CD14-positive monocyte (primary cell): ENCODE data around the gene USP43. TPM values are rescaled to one million over a fixed set of nuclear protein-coding genes. Genes with fewer than 3 reads are reported as not detected.

Experiments used
- DNase-seq, 3 donors: peaks; one replicate each; pipeline ENCODE4 v3.0.0-alpha.2; 2011 to 2022
- H2AFZ ChIP-seq: 2 replicates; pipeline ENCODE4 v1.6.0; 2012; ENCODE audit warnings: mild to moderate bottlenecking, low read depth, low read length, inconsistent platforms; ENCODE audit not compliant: insufficient read depth, poor library complexity, severe bottlenecking
- H3K27ac ChIP-seq, 2 donors: 1 replicate in 1 of 2; 2 replicates in 1 of 2; pipeline ENCODE4 v1.5.1; 2012 to 2013; ENCODE audit warnings: low read length in 2 of 2, control low read depth in 1 of 2, inconsistent platforms in 1 of 2, low read depth in 1 of 2, mild to moderate bottlenecking in 1 of 2
- H3K27me3 ChIP-seq, 2 donors: one replicate each; pipeline versions ENCODE4 v1.6.0 to v1.6.1; 2011 to 2013; ENCODE audit warnings: low read length in 2 of 2; ENCODE audit not compliant: control insufficient read depth in 2 of 2, insufficient read depth in 2 of 2
- H3K36me3 ChIP-seq, 2 donors: replicated peaks in 1 of 2; 1 replicate in 1 of 2; 2 replicates in 1 of 2; pipeline versions ENCODE4 v1.5.1 to v1.6.1; 2012 to 2013; ENCODE audit warnings: low read length in 2 of 2, control low read depth in 1 of 2, inconsistent platforms in 1 of 2, mild to moderate bottlenecking in 1 of 2; ENCODE audit not compliant: insufficient read depth in 2 of 2, control insufficient read depth in 1 of 2
- H3K4me1 ChIP-seq, 2 donors: 1 replicate in 1 of 2; 2 replicates in 1 of 2; pipeline versions ENCODE4 v1.5.1 to v1.6.1; 2012 to 2013; ENCODE audit warnings: low read length in 2 of 2, control low read depth in 1 of 2, inconsistent platforms in 1 of 2, mild to moderate bottlenecking in 1 of 2, moderate library complexity in 1 of 2; ENCODE audit not compliant: insufficient read depth in 2 of 2, control insufficient read depth in 1 of 2
- H3K4me2 ChIP-seq: replicated peaks from 2 replicates; pipeline ENCODE3; 2012; ENCODE audit warnings: low read length, moderate library complexity, mild to moderate bottlenecking; ENCODE audit not compliant: poor library complexity, severe bottlenecking; ENCODE audit errors: extremely low read depth
- H3K4me3 ChIP-seq, 3 experiments: fragments of 200-600 bp in 1 of 3; sonication (generic) in 1 of 3; replicated peaks in 1 of 3; 1 replicate in 2 of 3; 2 replicates in 1 of 3; pipeline ENCODE4 v1.5.1; 2011 to 2013; ENCODE audit warnings: low read length in 3 of 3, mild to moderate bottlenecking in 3 of 3, control low read depth in 2 of 3, low read depth in 2 of 3, inconsistent platforms in 1 of 3, moderate library complexity in 1 of 3
- H3K79me2 ChIP-seq: 2 replicates; pipeline ENCODE4 v1.6.0; 2012; ENCODE audit warnings: mild to moderate bottlenecking, control low read depth, inconsistent platforms, low read length, moderate library complexity; ENCODE audit not compliant: insufficient read depth
- H3K9ac ChIP-seq: 2 replicates; pipeline ENCODE4 v1.6.0; 2017; ENCODE audit warnings: low read length, mild to moderate bottlenecking; ENCODE audit not compliant: insufficient read depth, poor library complexity, severe bottlenecking
- H3K9me3 ChIP-seq, 2 donors: replicated peaks in 1 of 2; 1 replicate in 1 of 2; 2 replicates in 1 of 2; pipeline versions ENCODE4 v1.5.1 to v1.6.1; 2012 to 2013; ENCODE audit warnings: low read length in 2 of 2, control low read depth in 1 of 2; ENCODE audit not compliant: control insufficient read depth in 1 of 2, insufficient read depth in 1 of 2
- H4K20me1 ChIP-seq: 2 replicates; pipeline ENCODE4 v1.6.0; 2012; ENCODE audit warnings: mild to moderate bottlenecking, low read length, control low read depth, moderate library complexity; ENCODE audit not compliant: insufficient read depth
- H3K27ac Mint-ChIP-seq, 7 donors: one replicate each; pipeline ENCODE4 v1.8.0; 2020; ENCODE audit warnings: mild to moderate bottlenecking in 7 of 7, mixed read lengths in 7 of 7, moderate library complexity in 6 of 7, inconsistent platforms in 2 of 7
- H3K27me3 Mint-ChIP-seq, 3 donors: one replicate each; pipeline ENCODE4 v1.8.0; 2021 to 2022; ENCODE audit warnings: low read depth in 3 of 3, mild to moderate bottlenecking in 3 of 3, mixed read lengths in 3 of 3, moderate library complexity in 3 of 3, inconsistent platforms in 1 of 3
- H3K36me3 Mint-ChIP-seq, 2 donors: one replicate each; pipeline ENCODE4 v1.8.0; 2020; ENCODE audit warnings: mixed read lengths in 2 of 2, inconsistent platforms in 1 of 2, mild to moderate bottlenecking in 1 of 2
- H3K4me1 Mint-ChIP-seq: one replicate; pipeline ENCODE4 v1.8.0; 2020; ENCODE audit warnings: mild to moderate bottlenecking, mixed read lengths
- H3K4me3 Mint-ChIP-seq, 2 donors: one replicate each; pipeline ENCODE4 v1.8.0; 2020; ENCODE audit warnings: mild to moderate bottlenecking in 2 of 2, mixed read lengths in 2 of 2, moderate library complexity in 1 of 2
- H3K9me3 Mint-ChIP-seq, 7 donors: one replicate each; pipeline ENCODE4 v1.8.0; 2020 to 2022; ENCODE audit warnings: mixed read lengths in 7 of 7, mild to moderate bottlenecking in 6 of 7, moderate library complexity in 6 of 7, inconsistent platforms in 2 of 7
- CTCF ChIP-seq: fragments of 200-600 bp; IDR thresholded peaks from one replicate; pipeline ENCODE4 v1.8.0; 2022; ENCODE audit warnings: antibody characterized with exemption, mild to moderate bottlenecking
- WGBS: methylation state at CpG from one replicate; pipeline ENCODE4 v1.1.5; 2013; ENCODE audit warnings: missing lambda C conversion rate; ENCODE audit not compliant: insufficient coverage; 5-methylcytosine and 5-hydroxymethylcytosine counted together
- intact Hi-C, 2 donors: fragments of 100-400 bp; cut with micrococcal nuclease; formaldehyde crosslinking; loops; one replicate each; pipeline versions ENCODE4 v1.15.0 to v1.15.1; 2023
- polyA plus RNA-seq, 3 donors: library from polyadenylated mRNA; depleted of rRNA in 1 of 3; unstranded in 2 of 3; stranded (reverse) in 1 of 3; fragments of 300-500 nt in 2 of 3; fragments of >200 nt in 1 of 3; fragmentation: Illumina TruSeq in 2 of 3; gene quantifications; 1 replicate in 2 of 3; 2 replicates in 1 of 3; pipeline ENCODE4 v1.2.3, GENCODE V29; 2012 to 2021

The USP43 gene
- polyA plus RNA-seq, 3 donors: 0.05 to 0.57 TPM; not detected in 1

GRCh38 chr17:9728564-9728963 lies 83.2 kb downstream of the USP43 start:
- H3K36me3 ChIP-seq: no peaks in the 10 kb centered on the region
- no peaks in the 10 kb centered on the region for H3K9me3 ChIP-seq
- H3K4me3 ChIP-seq: no peak overlapping the region
- Mint-ChIP-seq H3K4me1 (peaks cover 12% of the 10 kb centered on the region), H3K27ac (no peak overlapping the region), H3K9me3 (peaks cover 0 to 3% (median 0%) of the 10 kb centered on the region in 7 donors), H3K4me3 (no peak overlapping the region), H3K36me3 (no peaks in the 10 kb centered on the region), H3K27me3 (peaks cover 0 to 4% (median 0%) of the 10 kb centered on the region in 3 donors)
- H2AFZ ChIP-seq: no peak overlapping the region
- no peaks in the 10 kb centered on the region for H4K20me1 ChIP-seq
- H3K4me1 ChIP-seq: peaks cover 6 to 7% of the 10 kb centered on the region in 2 donors
- no peak overlapping the region for H3K27ac ChIP-seq
- H3K27me3 ChIP-seq: no peaks in the 10 kb centered on the region
- no peak for DNase-seq
- no peak overlapping the region for H3K9ac ChIP-seq
- intact Hi-C loops: no loop called here
- no peak overlapping the region for H3K4me2 ChIP-seq
- WGBS: 96% methylated on average over 11 of the region's 12 CpGs
- no peak for TF ChIP-seq CTCF
- H3K79me2 ChIP-seq: no peaks in the 10 kb centered on the region

- WGBS: no CpG with 5 or more reads among the region's 2 CpGs
- TF ChIP-seq CTCF: peak; percentile 99
- Mint-ChIP-seq H3K27me3 (peaks cover 0 to 4% (median 4%) of the 10 kb centered on the region in 3 donors), H3K36me3 (no peaks in the 10 kb centered on the region), H3K4me1 (peaks cover 12% of the 10 kb centered on the region), H3K4me3 (no peak overlapping the region), H3K9me3 (peaks cover 0 to 3% (median 0%) of the 10 kb centered on the region in 7 donors), H3K27ac (no peak overlapping the region)
- no peak overlapping the region for H3K4me3 ChIP-seq
- H2AFZ ChIP-seq: no peak overlapping the region
- H3K79me2 ChIP-seq: no peaks in the 10 kb centered on the region
- DNase-seq: peak; percentile 6 to 36 (median 35)
- H3K36me3 ChIP-seq: no peaks in the 10 kb centered on the region
- H4K20me1 ChIP-seq: no peaks in the 10 kb centered on the region
- H3K27me3 ChIP-seq: no peaks in the 10 kb centered on the region
- H3K4me1 ChIP-seq: peaks cover 6 to 7% of the 10 kb centered on the region in 2 donors
- intact Hi-C loops: no loop called here
- H3K9ac ChIP-seq: no peak overlapping the region
- no peak overlapping the region for H3K4me2 ChIP-seq
- H3K27ac ChIP-seq: no peak overlapping the region
- H3K9me3 ChIP-seq: no peaks in the 10 kb centered on the region
These were observed 83.8 kb downstream of the USP43 start for GRCh38 chr17:9729034-9729650.
